ENCODE data around the gene TRAF1. TPM values are rescaled to one million over a fixed set of nuclear protein-coding genes. Genes with fewer than 3 reads are reported as not detected.

TRAF1 gene
- total RNA-seq, 1 experiment from 2014 or later, result 1.8 TPM

DNA sequence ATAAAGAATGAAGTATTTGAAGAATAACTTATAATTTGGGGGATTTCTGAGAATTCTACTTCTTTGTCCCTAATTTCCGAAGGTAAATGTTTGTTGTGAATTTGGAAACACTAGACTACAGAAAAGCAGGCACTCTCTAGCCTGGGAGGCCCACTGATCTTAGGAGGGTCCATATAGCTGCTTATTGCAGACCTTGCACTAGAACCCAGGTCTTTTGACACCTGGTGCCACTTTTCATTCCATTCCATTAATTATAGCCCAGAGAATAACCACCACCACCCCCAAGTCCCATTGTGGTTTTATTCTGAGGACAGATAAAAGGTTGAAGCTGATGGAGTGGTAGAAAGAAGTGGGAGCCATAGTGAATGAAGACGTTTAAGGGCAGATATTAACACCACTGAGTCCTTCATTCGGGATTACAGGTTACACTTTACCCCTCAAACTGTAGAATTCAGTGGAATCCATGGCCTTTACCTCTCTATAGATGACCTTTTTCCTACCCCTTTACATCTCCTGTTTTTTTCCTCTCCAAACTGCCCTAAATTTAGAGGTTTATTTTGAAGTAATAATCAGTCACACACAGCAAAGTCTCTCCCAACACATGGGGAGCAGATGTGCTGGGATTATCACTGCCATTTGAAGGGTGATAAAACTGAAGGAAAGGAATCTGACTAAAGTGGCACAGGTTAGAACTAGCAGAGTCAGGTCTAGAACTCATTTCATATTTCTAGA lies 71.8 kb downstream of the TRAF1 start:
- TF ChIP-seq IRF2 (CRISPR knock-in tag; IDR thresholded peaks at IDR 0.05; ENCODE audit: borderline replicate concordance, low read depth), result no peak
- no peak for TF ChIP-seq TEAD4 (CRISPR knock-in tag; IDR thresholded peaks at IDR 0.05)
- TF ChIP-seq RORB (CRISPR knock-in tag; IDR thresholded peaks at IDR 0.05), result no peak
- TF ChIP-seq, protein P1, sequence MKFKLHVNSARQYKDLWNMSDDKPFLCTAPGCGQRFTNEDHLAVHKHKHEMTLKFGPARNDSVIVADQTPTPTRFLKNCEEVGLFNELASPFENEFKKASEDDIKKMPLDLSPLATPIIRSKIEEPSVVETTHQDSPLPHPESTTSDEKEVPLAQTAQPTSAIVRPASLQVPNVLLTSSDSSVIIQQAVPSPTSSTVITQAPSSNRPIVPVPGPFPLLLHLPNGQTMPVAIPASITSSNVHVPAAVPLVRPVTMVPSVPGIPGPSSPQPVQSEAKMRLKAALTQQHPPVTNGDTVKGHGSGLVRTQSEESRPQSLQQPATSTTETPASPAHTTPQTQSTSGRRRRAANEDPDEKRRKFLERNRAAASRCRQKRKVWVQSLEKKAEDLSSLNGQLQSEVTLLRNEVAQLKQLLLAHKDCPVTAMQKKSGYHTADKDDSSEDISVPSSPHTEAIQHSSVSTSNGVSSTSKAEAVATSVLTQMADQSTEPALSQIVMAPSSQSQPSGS (CRISPR knock-in tag; IDR thresholded peaks at IDR 0.05; ENCODE audit: borderline replicate concordance, low read depth), result no peak
- H3K4me1 Mint-ChIP-seq, result peaks cover 25% of the 10 kb centered on the region
- no peaks in the 10 kb centered on the region for H3K27me3 Mint-ChIP-seq (ENCODE audit: low read depth)
- H3K36me3 Mint-ChIP-seq, result peaks cover 3% of the 10 kb centered on the region; the same call in 1 of the 2 replicates
- H3K27ac Mint-ChIP-seq, result no peak overlapping the region
- POLR2A ChIA-PET, result no interaction called here
- ATAC-seq (no peak), DNase-seq (ENCODE audit: low spot score) (no peak)
- CTCF ChIA-PET, result interaction anchor here (0.9 to 2.4 kb wide), 2 partner anchors 9 to 14 kb away, joined by 3 to 7 read pairs; no protein-coding TSS in a partner anchor
- no peaks in the 10 kb centered on the region for H3K9me3 Mint-ChIP-seq
- no peak overlapping the region for H3K4me3 Mint-ChIP-seq

DNA sequence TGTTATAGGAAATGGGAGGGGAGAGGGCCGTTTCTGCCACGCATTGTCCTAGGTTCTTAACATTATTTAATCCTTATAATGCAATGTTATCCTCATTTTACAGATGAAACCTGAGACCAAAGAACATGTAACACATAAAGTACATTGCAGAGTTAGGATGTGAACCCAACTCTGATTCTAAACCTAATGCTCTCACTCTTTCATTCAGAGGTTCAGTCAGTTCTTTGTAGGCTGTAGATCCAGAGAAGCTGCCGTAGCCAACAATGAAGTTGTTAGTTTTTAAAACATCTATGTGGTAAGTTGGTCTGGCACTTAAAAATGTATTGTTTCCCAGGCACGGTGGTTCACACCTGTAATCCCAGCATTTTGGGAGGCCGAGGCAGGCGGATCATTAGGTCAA lies 73.4 kb downstream of the TRAF1 start:
- TF ChIP-seq, protein P1 (CRISPR knock-in tag; IDR thresholded peaks at IDR 0.05; ENCODE audit: borderline replicate concordance, low read depth), result no peak
- TF ChIP-seq JUN (CRISPR knock-in tag; IDR thresholded peaks at IDR 0.05), result no peak
- H3K9me3 Mint-ChIP-seq, result no peaks in the 10 kb centered on the region
- ChIA-PET CTCF (interaction anchor here (0.9 to 2.4 kb wide), 3 partner anchors 9 to 58 kb away, joined by 3 to 7 read pairs (median 7); no protein-coding TSS in a partner anchor), POLR2A (interaction anchor here (1.3 to 1.6 kb wide), 2 partner anchors 11 to 20 kb away, joined by 3 read pairs; no protein-coding TSS in a partner anchor)
- H3K4me1 Mint-ChIP-seq, result peaks cover 25% of the 10 kb centered on the region
- H3K36me3 Mint-ChIP-seq, result 0 out of 2 replicates have a peak, but pooled peaks cover 3% of the 10 kb centered on the region
- no peaks in the 10 kb centered on the region for H3K27me3 Mint-ChIP-seq (ENCODE audit: low read depth)
- DNase-seq (ENCODE audit: low spot score) (no peak), ATAC-seq (no peak)
- H3K4me3 Mint-ChIP-seq, result no peak overlapping the region
- peak overlapping the region; percentile 51; the same call in 1 of the 2 replicates for H3K27ac Mint-ChIP-seq

Other genes with a start within 250 kb of the TRAF1 start
- 0.80 to 1.0 TPM (median 0.92 TPM) in 3 replicates for gene MEGF9, start 212.3 kb downstream of the TRAF1 start, total RNA-seq (2021)
- 57.2 to 59.8 TPM (median 57.4 TPM) in 3 replicates for gene FBXW2, start 133.4 kb downstream of the TRAF1 start, total RNA-seq (2021)
- 61.1 to 65.9 TPM (median 65.8 TPM) in 3 replicates for gene PSMD5, start 83.9 kb downstream of the TRAF1 start, total RNA-seq (2021)
- 29.3 to 39.0 TPM (median 35.4 TPM) in 3 replicates for gene PHF19, start 49.6 kb downstream of the TRAF1 start, total RNA-seq (2021)
- gene C5, start 123.5 kb upstream of the TRAF1 start, total RNA-seq (2021), result 0.57 to 0.71 TPM (median 0.62 TPM) in 3 replicates
- 13.2 to 14.2 TPM (median 13.3 TPM) in 3 replicates for gene CNTRL, start 148.2 kb upstream of the TRAF1 start, total RNA-seq (2021)

All from WTC11 (cell line).